Fibroblast of lung (primary cell): ENCODE results near the gene ATAD3B. TPM values are rescaled to one million over a fixed set of nuclear protein-coding genes. Genes with fewer than 3 reads are reported as not detected.

Source experiments
- DNase-seq, 2 donors: peaks; one replicate each; pipeline versions ENCODE4 v3.0.0 to v3.0.0-alpha.2; 2010; ENCODE audit warnings: low read depth in 2 of 2
- H2AFZ ChIP-seq: 2 replicates; pipeline ENCODE4 v1.5.1; 2012; ENCODE audit warnings: low read length, control low read depth, inconsistent platforms
- H3K27ac ChIP-seq: 2 replicates; pipeline ENCODE4 v1.5.1; 2011; ENCODE audit warnings: low read length, control low read depth; ENCODE audit not compliant: insufficient read depth
- H3K27me3 ChIP-seq: 2 replicates; pipeline ENCODE4 v1.5.1; 2011; ENCODE audit warnings: mild to moderate bottlenecking, low read length; ENCODE audit not compliant: control insufficient read depth, insufficient read depth
- H3K36me3 ChIP-seq: 2 replicates; pipeline ENCODE4 v1.5.1; 2011; ENCODE audit warnings: low read length; ENCODE audit not compliant: control insufficient read depth, insufficient read depth
- H3K4me1 ChIP-seq: 2 replicates; pipeline ENCODE4 v1.5.1; 2011; ENCODE audit warnings: low read length; ENCODE audit not compliant: control insufficient read depth, insufficient read depth; ENCODE audit errors: extremely low read depth
- H3K4me2 ChIP-seq: 2 replicates; pipeline ENCODE4 v1.5.1; 2011; ENCODE audit warnings: low read length, control low read depth; ENCODE audit not compliant: insufficient read depth; ENCODE audit errors: extremely low read depth
- H3K4me3 ChIP-seq, 4 experiments: fragments of 200-600 bp in 1 of 4; sonication (generic) in 1 of 4; replicated peaks in 1 of 4; 2 replicates each; pipeline ENCODE4 v1.5.1; 2011 to 2016; ENCODE audit warnings: low read length in 4 of 4, low read depth in 3 of 4, mild to moderate bottlenecking in 3 of 4, control low read depth in 2 of 4, inconsistent platforms in 1 of 4, mixed read lengths in 1 of 4; ENCODE audit not compliant: insufficient read depth in 1 of 4; ENCODE audit errors: control extremely low read depth in 1 of 4
- H3K79me2 ChIP-seq: 2 replicates; pipeline ENCODE4 v1.5.1; 2012; ENCODE audit warnings: mild to moderate bottlenecking, low read length, inconsistent platforms; ENCODE audit not compliant: control insufficient read depth, insufficient read depth
- H3K9ac ChIP-seq: 2 replicates; pipeline ENCODE4 v1.5.1; 2011; ENCODE audit warnings: mild to moderate bottlenecking, low read length, control low read depth; ENCODE audit not compliant: insufficient read depth
- H3K9me3 ChIP-seq: 2 replicates; pipeline ENCODE4 v1.5.1; 2012; ENCODE audit warnings: low read depth, low read length; ENCODE audit not compliant: control insufficient read depth, insufficient read depth
- H4K20me1 ChIP-seq: 2 replicates; pipeline ENCODE4 v1.5.1; 2011; ENCODE audit warnings: low read length; ENCODE audit not compliant: control insufficient read depth, insufficient read depth; ENCODE audit errors: extremely low read depth
- EZH2 ChIP-seq: IDR thresholded peaks from 2 replicates; pipeline ENCODE4 v1.5.1; 2012; ENCODE audit warnings: low read length, control low read depth, mild to moderate bottlenecking; ENCODE audit errors: missing control alignments
- polyA plus RNA-seq, 2 donors: library from polyadenylated mRNA; depleted of rRNA in 1 of 2; stranded (reverse) in 1 of 2; unstranded in 1 of 2; fragments of >200 nt; gene quantifications; 2 replicates each; pipeline ENCODE4 v1.2.1, GENCODE V29; 2011 to 2012; ENCODE audit warnings: missing spikeins in 1 of 2
- total RNA-seq: library from RNA; depleted of rRNA; stranded (reverse); fragments of >200 nt; gene quantifications from 2 replicates; pipeline ENCODE4 v1.2.1, GENCODE V29; 2014
- TF ChIP-seq, protein P1 (sequence below), 2 donors: IDR thresholded peaks in 1 of 2; conservative IDR thresholded peaks in 1 of 2; 1 replicate in 1 of 2; 2 replicates in 1 of 2; pipeline ENCODE4 v1.5.1; 2011 to 2012; ENCODE audit warnings: low read length in 2 of 2, control low read depth in 1 of 2, inconsistent platforms in 1 of 2, low read depth in 1 of 2, mild to moderate bottlenecking in 1 of 2

The ATAD3B gene
- total and polyA plus RNA-seq, 2 donors (not counting 1 experiment from before 2014, with no cell fraction given) = 7.0 to 15.0 TPM

- Histone ChIP-seq H3K27ac (no peak overlapping the region), H4K20me1 (no peaks in the 10 kb centered on the region), H3K4me2 (no peak overlapping the region), H3K4me3 (no peak overlapping the region), H3K27me3 (no peaks in the 10 kb centered on the region), H3K4me1 (no peaks in the 10 kb centered on the region), H3K9me3 (no peaks in the 10 kb centered on the region), H3K36me3 (peaks cover 8% of the 10 kb centered on the region), H3K79me2 (no peaks in the 10 kb centered on the region), H2AFZ (no peak overlapping the region), H3K9ac (no peak overlapping the region)
- TF ChIP-seq, protein P1, sequence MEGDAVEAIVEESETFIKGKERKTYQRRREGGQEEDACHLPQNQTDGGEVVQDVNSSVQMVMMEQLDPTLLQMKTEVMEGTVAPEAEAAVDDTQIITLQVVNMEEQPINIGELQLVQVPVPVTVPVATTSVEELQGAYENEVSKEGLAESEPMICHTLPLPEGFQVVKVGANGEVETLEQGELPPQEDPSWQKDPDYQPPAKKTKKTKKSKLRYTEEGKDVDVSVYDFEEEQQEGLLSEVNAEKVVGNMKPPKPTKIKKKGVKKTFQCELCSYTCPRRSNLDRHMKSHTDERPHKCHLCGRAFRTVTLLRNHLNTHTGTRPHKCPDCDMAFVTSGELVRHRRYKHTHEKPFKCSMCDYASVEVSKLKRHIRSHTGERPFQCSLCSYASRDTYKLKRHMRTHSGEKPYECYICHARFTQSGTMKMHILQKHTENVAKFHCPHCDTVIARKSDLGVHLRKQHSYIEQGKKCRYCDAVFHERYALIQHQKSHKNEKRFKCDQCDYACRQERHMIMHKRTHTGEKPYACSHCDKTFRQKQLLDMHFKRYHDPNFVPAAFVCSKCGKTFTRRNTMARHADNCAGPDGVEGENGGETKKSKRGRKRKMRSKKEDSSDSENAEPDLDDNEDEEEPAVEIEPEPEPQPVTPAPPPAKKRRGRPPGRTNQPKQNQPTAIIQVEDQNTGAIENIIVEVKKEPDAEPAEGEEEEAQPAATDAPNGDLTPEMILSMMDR (conservative IDR thresholded peaks at IDR 0.05 in 1 of 2, IDR thresholded peaks at IDR 0.05 in 1 of 2; ENCODE audit: low read depth in 1 of 2, low read length in 2 of 2) = no peak
- no peak for TF ChIP-seq EZH2
- DNase-seq = no peak
These were observed 55.7 kb downstream of the ATAD3B start for GRCh38 chr1:1527092-1527816.

DNA sequence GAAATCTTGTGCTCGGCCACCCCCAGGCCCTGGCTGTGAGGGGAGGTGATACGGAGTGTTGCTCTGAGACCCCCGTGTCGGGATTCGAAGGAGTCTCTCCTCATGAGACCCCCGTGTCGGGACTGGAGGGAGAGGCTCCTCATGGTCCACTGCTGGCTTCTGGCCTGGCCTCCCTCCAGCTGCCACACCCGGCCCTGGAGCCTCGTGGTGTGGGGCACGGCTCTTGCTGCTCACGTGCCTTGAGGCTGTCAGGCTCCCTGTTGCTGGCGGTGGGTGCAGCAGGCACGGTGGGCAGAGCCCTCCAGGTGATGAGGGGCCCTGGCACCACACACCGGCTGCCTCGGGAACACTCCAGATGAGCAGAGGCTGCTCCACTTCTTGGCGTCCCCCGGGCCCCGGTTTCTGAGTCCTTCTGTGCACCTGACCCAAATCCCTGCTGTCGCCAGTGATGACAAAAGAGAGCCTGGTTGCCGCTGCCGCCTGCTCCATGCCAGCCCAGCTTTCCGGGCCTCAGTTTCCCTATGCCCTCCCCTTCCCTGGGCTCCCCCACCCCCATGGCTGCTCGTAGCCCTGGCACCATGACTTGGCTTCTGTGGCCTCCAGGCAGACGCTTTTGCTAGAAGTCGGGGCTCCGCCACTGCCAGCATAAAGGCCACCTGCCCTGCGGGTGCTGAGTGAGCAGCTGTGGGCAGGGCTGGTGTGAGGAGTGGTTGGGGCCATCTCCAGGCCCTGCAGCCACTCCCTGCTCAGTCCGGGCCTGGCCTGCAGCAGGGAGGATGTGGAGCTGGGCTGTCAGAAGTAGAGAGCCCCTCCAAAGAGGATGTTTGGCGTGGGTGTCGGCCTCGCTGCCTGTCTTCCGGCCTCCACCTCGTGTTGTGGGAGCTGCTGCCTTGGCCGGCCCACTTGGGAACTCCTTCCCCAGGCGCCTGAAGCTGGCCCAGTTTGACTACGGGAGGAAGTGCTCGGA is 57.0 kb downstream of the ATAD3B start:
- H3K79me2 ChIP-seq = no peaks in the 10 kb centered on the region
- no peaks in the 10 kb centered on the region for H4K20me1 ChIP-seq
- H3K36me3 ChIP-seq = peaks cover 7% of the 10 kb centered on the region
- no peaks in the 10 kb centered on the region for H3K27me3 ChIP-seq
- no peak overlapping the region for H3K9ac ChIP-seq
- no peaks in the 10 kb centered on the region for H3K4me1 ChIP-seq
- DNase-seq = no peak
- no peaks in the 10 kb centered on the region for H3K9me3 ChIP-seq
- TF ChIP-seq EZH2 = no peak
- TF ChIP-seq, protein P1 (conservative IDR thresholded peaks at IDR 0.05 in 1 of 2, IDR thresholded peaks at IDR 0.05 in 1 of 2; ENCODE audit: low read depth in 1 of 2, low read length in 2 of 2) = no peak
- H3K27ac ChIP-seq = no peak overlapping the region
- no peak overlapping the region for H2AFZ ChIP-seq
- H3K4me2 ChIP-seq = no peak overlapping the region
- H3K4me3 ChIP-seq = no peak overlapping the region

DNA sequence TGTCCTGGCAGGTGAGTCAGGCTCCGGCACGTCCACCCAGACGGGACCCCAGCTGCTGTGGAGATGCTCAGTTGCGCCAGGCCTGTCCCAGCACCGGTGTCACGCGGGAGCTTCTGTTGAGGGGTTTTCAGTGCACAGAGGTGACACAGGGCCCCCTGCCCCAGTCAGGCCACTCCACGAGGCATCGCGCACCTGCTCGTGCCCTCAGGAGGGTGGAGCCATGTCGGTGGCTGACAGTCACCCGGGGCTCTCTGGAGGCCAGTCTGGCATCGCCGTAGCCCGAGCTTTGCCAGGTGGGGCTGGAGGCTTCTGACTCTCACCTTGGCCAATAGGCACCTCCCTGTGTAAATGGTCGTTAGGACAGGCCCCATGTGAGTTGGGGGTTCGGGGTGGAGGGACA is 57.8 kb downstream of the ATAD3B start:
- Histone ChIP-seq H2AFZ (no peak overlapping the region), H3K9me3 (no peaks in the 10 kb centered on the region), H3K79me2 (no peaks in the 10 kb centered on the region), H3K27ac (no peak overlapping the region), H3K27me3 (no peaks in the 10 kb centered on the region), H4K20me1 (no peaks in the 10 kb centered on the region), H3K36me3 (peaks cover 8% of the 10 kb centered on the region), H3K9ac (no peak overlapping the region), H3K4me2 (no peak overlapping the region), H3K4me1 (no peaks in the 10 kb centered on the region), H3K4me3 (no peak overlapping the region)
- TF ChIP-seq EZH2 = no peak
- TF ChIP-seq, protein P1 (conservative IDR thresholded peaks at IDR 0.05 in 1 of 2, IDR thresholded peaks at IDR 0.05 in 1 of 2; ENCODE audit: low read depth in 1 of 2, low read length in 2 of 2) = no peak
- DNase-seq = no peak
